Measurements from ENCODE around the gene MZT2B.
"Not testable (repeated sequence)": the region's sequence is repeated elsewhere in the genome, so short reads cannot be mapped to it uniquely, and the experiment has no call there.

MZT2B gene

GRCh38 chr2:130185896-130186295 lies 3.8 kb downstream of the MZT2B start:
- Histone ChIP-seq H3K9ac (ENCODE audit: low read length) (no peak overlapping the region), H3K27ac (ENCODE audit: low read depth, low read length) (no peak overlapping the region), H3K36me3 (ENCODE audit: insufficient read depth, low read length) (no peaks in the 10 kb centered on the region), H3K27me3 (ENCODE audit: control insufficient read depth in 1 of 2, insufficient read depth in 2 of 2, low read length in 2 of 2) (no peaks in the 10 kb centered on the region), H3K9me3 (ENCODE audit: low read length) (no peaks in the 10 kb centered on the region), H3K4me1 (ENCODE audit: insufficient read depth, low read length) (peaks cover 8% of the 10 kb centered on the region), H3K4me3 (ENCODE audit: low read depth in 1 of 2, low read length in 2 of 2) (no peak overlapping the region)

- H3K9ac ChIP-seq (ENCODE audit: low read length), result no peak overlapping the region
- no peak overlapping the region for H3K4me3 ChIP-seq (ENCODE audit: low read depth in 1 of 2, low read length in 2 of 2)
- no peaks in the 10 kb centered on the region for H3K36me3 ChIP-seq (ENCODE audit: insufficient read depth, low read length)
- no peaks in the 10 kb centered on the region for H3K9me3 ChIP-seq (ENCODE audit: low read length)
- H3K27me3 ChIP-seq (ENCODE audit: control insufficient read depth in 1 of 2, insufficient read depth in 2 of 2, low read length in 2 of 2), result no peaks in the 10 kb centered on the region
- no peak overlapping the region for H3K27ac ChIP-seq (ENCODE audit: low read depth, low read length)
- H3K4me1 ChIP-seq (ENCODE audit: insufficient read depth, low read length), result peaks cover 8% of the 10 kb centered on the region
These were observed 4.3 kb downstream of the MZT2B start for GRCh38 chr2:130186391-130186790.

GRCh38 chr2:130187268-130187667 lies 5.2 kb downstream of the MZT2B start:
- H3K4me3 ChIP-seq (ENCODE audit: low read depth in 1 of 2, low read length in 2 of 2), result no peak overlapping the region
- H3K27me3 ChIP-seq (ENCODE audit: control insufficient read depth in 1 of 2, insufficient read depth in 2 of 2, low read length in 2 of 2), result no peaks in the 10 kb centered on the region
- peaks cover 8% of the 10 kb centered on the region for H3K4me1 ChIP-seq (ENCODE audit: insufficient read depth, low read length)
- H3K27ac ChIP-seq (ENCODE audit: low read depth, low read length), result no peak overlapping the region
- H3K36me3 ChIP-seq (ENCODE audit: insufficient read depth, low read length), result no peaks in the 10 kb centered on the region
- H3K9me3 ChIP-seq (ENCODE audit: low read length), result no peaks in the 10 kb centered on the region
- no peak overlapping the region for H3K9ac ChIP-seq (ENCODE audit: low read length)

GRCh38 chr2:130187859-130188792 lies 6.1 kb downstream of the MZT2B start:
- not testable (repeated sequence) for H3K36me3 ChIP-seq (ENCODE audit: insufficient read depth, low read length); H3K4me3 ChIP-seq (ENCODE audit: low read depth in 1 of 2, low read length in 2 of 2); H3K27me3 ChIP-seq (ENCODE audit: control insufficient read depth in 1 of 2, insufficient read depth in 2 of 2, low read length in 2 of 2); H3K4me1 ChIP-seq (ENCODE audit: insufficient read depth, low read length); H3K27ac ChIP-seq (ENCODE audit: low read depth, low read length); H3K9me3 ChIP-seq (ENCODE audit: low read length); H3K9ac ChIP-seq (ENCODE audit: low read length)

GRCh38 chr2:130188958-130189357 lies 6.9 kb downstream of the MZT2B start:
- H3K27me3 ChIP-seq (ENCODE audit: control insufficient read depth in 1 of 2, insufficient read depth in 2 of 2, low read length in 2 of 2); H3K4me3 ChIP-seq (ENCODE audit: low read depth in 1 of 2, low read length in 2 of 2); H3K9ac ChIP-seq (ENCODE audit: low read length); H3K36me3 ChIP-seq (ENCODE audit: insufficient read depth, low read length); H3K4me1 ChIP-seq (ENCODE audit: insufficient read depth, low read length); H3K27ac ChIP-seq (ENCODE audit: low read depth, low read length); H3K9me3 ChIP-seq (ENCODE audit: low read length): not testable (repeated sequence)

- Histone ChIP-seq H3K27ac (ENCODE audit: low read depth, low read length) (no peak overlapping the region), H3K9ac (ENCODE audit: low read length) (no peak overlapping the region)
These were observed 8.2 kb downstream of the MZT2B start for GRCh38 chr2:130190237-130190636.

GRCh38 chr2:130191319-130191718 lies 9.3 kb downstream of the MZT2B start:
- H3K4me1 ChIP-seq (ENCODE audit: insufficient read depth, low read length); H3K27me3 ChIP-seq (ENCODE audit: control insufficient read depth in 1 of 2, insufficient read depth in 2 of 2, low read length in 2 of 2); H3K27ac ChIP-seq (ENCODE audit: low read depth, low read length); H3K9ac ChIP-seq (ENCODE audit: low read length); H3K4me3 ChIP-seq (ENCODE audit: low read depth in 1 of 2, low read length in 2 of 2); H3K9me3 ChIP-seq (ENCODE audit: low read length); H3K36me3 ChIP-seq (ENCODE audit: insufficient read depth, low read length): not testable (repeated sequence)

More at GRCh38 chr2:130190237-130190636, 8.2 kb downstream of the MZT2B start:
- Histone ChIP-seq H3K36me3 (ENCODE audit: insufficient read depth, low read length) (no peaks in the 10 kb centered on the region), H3K27me3 (ENCODE audit: control insufficient read depth in 1 of 2, insufficient read depth in 2 of 2, low read length in 2 of 2) (no peaks in the 10 kb centered on the region), H3K4me3 (ENCODE audit: low read depth in 1 of 2, low read length in 2 of 2) (no peak overlapping the region), H3K9me3 (ENCODE audit: low read length) (no peaks in the 10 kb centered on the region), H3K4me1 (ENCODE audit: insufficient read depth, low read length) (no peaks in the 10 kb centered on the region)

- H3K27me3 ChIP-seq (ENCODE audit: control insufficient read depth in 1 of 2, insufficient read depth in 2 of 2, low read length in 2 of 2); H3K9me3 ChIP-seq (ENCODE audit: low read length); H3K9ac ChIP-seq (ENCODE audit: low read length); H3K27ac ChIP-seq (ENCODE audit: low read depth, low read length); H3K4me1 ChIP-seq (ENCODE audit: insufficient read depth, low read length); H3K4me3 ChIP-seq (ENCODE audit: low read depth in 1 of 2, low read length in 2 of 2); H3K36me3 ChIP-seq (ENCODE audit: insufficient read depth, low read length): not testable (repeated sequence)
These were observed 10.4 kb downstream of the MZT2B start for GRCh38 chr2:130192451-130192850.

- H3K27ac ChIP-seq (ENCODE audit: low read depth, low read length); H3K4me1 ChIP-seq (ENCODE audit: insufficient read depth, low read length); H3K4me3 ChIP-seq (ENCODE audit: low read depth in 1 of 2, low read length in 2 of 2); H3K36me3 ChIP-seq (ENCODE audit: insufficient read depth, low read length); H3K9ac ChIP-seq (ENCODE audit: low read length); H3K9me3 ChIP-seq (ENCODE audit: low read length); H3K27me3 ChIP-seq (ENCODE audit: control insufficient read depth in 1 of 2, insufficient read depth in 2 of 2, low read length in 2 of 2): not testable (repeated sequence)
These were observed 11.8 kb downstream of the MZT2B start for GRCh38 chr2:130193824-130194223.

GRCh38 chr2:130195089-130195635 lies 13.1 kb downstream of the MZT2B start:
- not testable (repeated sequence) for H3K9ac ChIP-seq (ENCODE audit: low read length); H3K27me3 ChIP-seq (ENCODE audit: control insufficient read depth in 1 of 2, insufficient read depth in 2 of 2, low read length in 2 of 2); H3K36me3 ChIP-seq (ENCODE audit: insufficient read depth, low read length); H3K4me3 ChIP-seq (ENCODE audit: low read depth in 1 of 2, low read length in 2 of 2); H3K4me1 ChIP-seq (ENCODE audit: insufficient read depth, low read length); H3K27ac ChIP-seq (ENCODE audit: low read depth, low read length); H3K9me3 ChIP-seq (ENCODE audit: low read length)

GRCh38 chr2:130196052-130196451 lies 14.0 kb downstream of the MZT2B start:
- not testable (repeated sequence) for H3K9me3 ChIP-seq (ENCODE audit: low read length); H3K27me3 ChIP-seq (ENCODE audit: control insufficient read depth in 1 of 2, insufficient read depth in 2 of 2, low read length in 2 of 2); H3K9ac ChIP-seq (ENCODE audit: low read length); H3K36me3 ChIP-seq (ENCODE audit: insufficient read depth, low read length); H3K4me3 ChIP-seq (ENCODE audit: low read depth in 1 of 2, low read length in 2 of 2); H3K4me1 ChIP-seq (ENCODE audit: insufficient read depth, low read length); H3K27ac ChIP-seq (ENCODE audit: low read depth, low read length)

- H3K9ac ChIP-seq (ENCODE audit: low read length), result no peak within 1 kb of the TSS
- no peaks in the 10 kb centered on the region for H3K27me3 ChIP-seq (ENCODE audit: control insufficient read depth in 1 of 2, insufficient read depth in 2 of 2, low read length in 2 of 2)
- no peaks in the 10 kb centered on the region for H3K4me1 ChIP-seq (ENCODE audit: insufficient read depth, low read length)
- no peak within 1 kb of the TSS for H3K27ac ChIP-seq (ENCODE audit: low read depth, low read length)
- H3K9me3 ChIP-seq (ENCODE audit: low read length), result no peaks in the 10 kb centered on the region
- H3K4me3 ChIP-seq (ENCODE audit: low read depth in 1 of 2, low read length in 2 of 2), result no peak within 1 kb of the TSS
- H3K36me3 ChIP-seq (ENCODE audit: insufficient read depth, low read length), result no peaks in the 10 kb centered on the region
These were observed 16.3 kb downstream of the MZT2B start, which contains the start of gene TUBA3E for GRCh38 chr2:130198343-130198742. TSS of gene TUBA3E (minus strand) at chr2:130198439. CDS start at chr2:130198360, 79 bp downstream.

All from muscle layer of colon (tissue), 2 donors.